Peyer's patch (tissue), 4 donors: Measurements from ENCODE around the gene STK32A.

Source experiments
- POLR2A ChIP-seq, 2 donors: fragments of 450-650 bp; IDR thresholded peaks; one replicate each; pipeline ENCODE4 v1.5.1; 2017; ENCODE audit warnings: antibody characterized with exemption in 2 of 2, mild to moderate bottlenecking in 2 of 2, moderate library complexity in 2 of 2
- TF ChIP-seq, protein P1 (sequence below), 6 experiments: fragments of 450-650 bp in 4 of 6; fragments of 200-600 bp in 2 of 6; sonication (generic) in 1 of 6; IDR thresholded peaks; one replicate each; pipeline ENCODE4 v1.5.1; 2017 to 2019; ENCODE audit warnings: antibody characterized with exemption in 6 of 6, mild to moderate bottlenecking in 3 of 6, moderate library complexity in 1 of 6

GRCh38 chr5:147204576-147204975 lies 30.2 kb upstream of the STK32A start:
- TF ChIP-seq POLR2A (IDR thresholded peaks at IDR 0.05) = no peak
- TF ChIP-seq, protein P1, sequence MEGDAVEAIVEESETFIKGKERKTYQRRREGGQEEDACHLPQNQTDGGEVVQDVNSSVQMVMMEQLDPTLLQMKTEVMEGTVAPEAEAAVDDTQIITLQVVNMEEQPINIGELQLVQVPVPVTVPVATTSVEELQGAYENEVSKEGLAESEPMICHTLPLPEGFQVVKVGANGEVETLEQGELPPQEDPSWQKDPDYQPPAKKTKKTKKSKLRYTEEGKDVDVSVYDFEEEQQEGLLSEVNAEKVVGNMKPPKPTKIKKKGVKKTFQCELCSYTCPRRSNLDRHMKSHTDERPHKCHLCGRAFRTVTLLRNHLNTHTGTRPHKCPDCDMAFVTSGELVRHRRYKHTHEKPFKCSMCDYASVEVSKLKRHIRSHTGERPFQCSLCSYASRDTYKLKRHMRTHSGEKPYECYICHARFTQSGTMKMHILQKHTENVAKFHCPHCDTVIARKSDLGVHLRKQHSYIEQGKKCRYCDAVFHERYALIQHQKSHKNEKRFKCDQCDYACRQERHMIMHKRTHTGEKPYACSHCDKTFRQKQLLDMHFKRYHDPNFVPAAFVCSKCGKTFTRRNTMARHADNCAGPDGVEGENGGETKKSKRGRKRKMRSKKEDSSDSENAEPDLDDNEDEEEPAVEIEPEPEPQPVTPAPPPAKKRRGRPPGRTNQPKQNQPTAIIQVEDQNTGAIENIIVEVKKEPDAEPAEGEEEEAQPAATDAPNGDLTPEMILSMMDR (IDR thresholded peaks at IDR 0.05) = no peak
